Thymus (tissue), 11 donors: ENCODE data around the gene SF3B2. TPM values are rescaled to one million over a fixed set of nuclear protein-coding genes. Genes with fewer than 3 reads are reported as not detected.
"Not testable (repeated sequence)": the region's sequence is repeated elsewhere in the genome, so short reads cannot be mapped to it uniquely, and the experiment has no call there.

Source experiments
- DNase-seq, 9 donors: peaks; one replicate each; pipeline ENCODE4 v3.0.0-alpha.2; 2013; ENCODE audit warnings: low spot score in 9 of 9, low read depth in 6 of 9, missing footprints in 1 of 9
- H3K27ac ChIP-seq, 2 donors: one replicate each; pipeline ENCODE4 v1.5.1; 2013; ENCODE audit warnings: control low read depth in 1 of 2, low read depth in 1 of 2, low read length in 1 of 2, mild to moderate bottlenecking in 1 of 2, moderate library complexity in 1 of 2
- H3K27me3 ChIP-seq, 2 donors: one replicate each; pipeline ENCODE4 v1.5.1; 2013; ENCODE audit warnings: low read length in 1 of 2; ENCODE audit not compliant: control insufficient read depth in 2 of 2, insufficient read depth in 1 of 2
- H3K36me3 ChIP-seq, 2 donors: one replicate each; pipeline ENCODE4 v1.5.1; 2013; ENCODE audit warnings: low read length in 1 of 2, mild to moderate bottlenecking in 1 of 2, moderate library complexity in 1 of 2; ENCODE audit not compliant: control insufficient read depth in 2 of 2, insufficient read depth in 2 of 2
- H3K4me1 ChIP-seq, 2 donors: one replicate each; pipeline ENCODE4 v1.5.1; 2013; ENCODE audit warnings: low read length in 2 of 2; ENCODE audit not compliant: control insufficient read depth in 2 of 2, insufficient read depth in 2 of 2
- H3K4me3 ChIP-seq, 2 donors: one replicate each; pipeline ENCODE4 v1.5.1; 2013; ENCODE audit warnings: low read length in 2 of 2, control low read depth in 1 of 2, mild to moderate bottlenecking in 1 of 2
- H3K9me3 ChIP-seq, 2 donors: one replicate each; pipeline ENCODE4 v1.5.1; 2013; ENCODE audit warnings: low read length in 1 of 2, mild to moderate bottlenecking in 1 of 2; ENCODE audit not compliant: control insufficient read depth in 2 of 2, insufficient read depth in 1 of 2
- WGBS: extraction: QIAGEN DNeasy Blood & Tissue Kit; methylation state at CpG from one replicate; pipeline ENCODE4 v1.1.7; 2013; 5-methylcytosine and 5-hydroxymethylcytosine counted together
- polyA plus RNA-seq: library from polyadenylated mRNA; stranded (reverse); fragments of 200-250 nt; gene quantifications from one replicate; pipeline ENCODE4 v1.2.3, GENCODE V29; 2013
- total RNA-seq: library from RNA; stranded (reverse); fragments of 120-200 nt; gene quantifications from one replicate; pipeline ENCODE4 v1.2.4, GENCODE V29; 2013
- donor health status: healthy.

The SF3B2 gene
- total and polyA plus RNA-seq, 2 donors: 127 to 147 TPM

GRCh38 chr11:66112601-66113499 is 60.7 kb downstream of the SF3B2 start:
- H3K4me3 ChIP-seq: no peak overlapping the region
- no peaks in the 10 kb centered on the region for H3K9me3 ChIP-seq
- WGBS: 54% methylated on average over 3 of the region's 3 CpGs
- H3K36me3 ChIP-seq: no peaks in the 10 kb centered on the region
- H3K27ac ChIP-seq: peak overlapping the region; percentile 11 to 49
- H3K27me3 ChIP-seq: no peaks in the 10 kb centered on the region
- H3K4me1 ChIP-seq: peaks cover 31 to 45% of the 10 kb centered on the region in 2 donors
- DNase-seq: no peak

GRCh38 chr11:66114957-66115356 is 62.8 kb downstream of the SF3B2 start:
- WGBS: 100% methylated on average over 3 of the region's 3 CpGs
- not testable (repeated sequence) for H3K36me3 ChIP-seq, H3K27me3 ChIP-seq, H3K4me3 ChIP-seq, DNase-seq, H3K9me3 ChIP-seq
- Histone ChIP-seq H3K4me1 (peaks cover 30 to 51% of the 10 kb centered on the region in 2 donors), H3K27ac (peak overlapping the region in 1 of 2 donors; percentile 64)

GRCh38 chr11:66115638-66116301 is 63.6 kb downstream of the SF3B2 start:
- H3K4me1 ChIP-seq: peaks cover 30 to 51% of the 10 kb centered on the region in 2 donors
- DNase-seq: peak in 4 of 9 donors; percentile 15 to 67 (median 38)
- no peaks in the 10 kb centered on the region for H3K36me3 ChIP-seq
- peak overlapping the region; percentile 64 to 71 for H3K27ac ChIP-seq
- no peaks in the 10 kb centered on the region for H3K27me3 ChIP-seq
- 16% methylated on average over 8 of the region's 8 CpGs for WGBS
- H3K4me3 ChIP-seq: peak overlapping the region in 1 of 2 donors; percentile 3
- no peaks in the 10 kb centered on the region for H3K9me3 ChIP-seq

GRCh38 chr11:66116576-66117361 is 64.6 kb downstream of the SF3B2 start:
- no peaks in the 10 kb centered on the region for H3K27me3 ChIP-seq
- no peak overlapping the region for H3K4me3 ChIP-seq
- no peaks in the 10 kb centered on the region for H3K9me3 ChIP-seq
- DNase-seq: no peak
- H3K27ac ChIP-seq: no peak overlapping the region
- peaks cover 28 to 48% of the 10 kb centered on the region in 2 donors for H3K4me1 ChIP-seq
- no peaks in the 10 kb centered on the region for H3K36me3 ChIP-seq
- 59% methylated on average over 7 of the region's 7 CpGs for WGBS

- Histone ChIP-seq H3K9me3 (no peaks in the 10 kb centered on the region), H3K27me3 (no peaks in the 10 kb centered on the region), H3K27ac (no peak overlapping the region), H3K4me1 (peaks cover 22 to 38% of the 10 kb centered on the region in 2 donors), H3K4me3 (no peak overlapping the region), H3K36me3 (no peaks in the 10 kb centered on the region)
- 65% methylated on average over 3 of the region's 3 CpGs for WGBS
- DNase-seq: no peak
Measured at GRCh38 chr11:66118847-66119246, 66.7 kb downstream of the SF3B2 start.

Other genes with a start within 250 kb of the SF3B2 start
- gene SNX32, start 218.4 kb upstream of the SF3B2 start, total RNA-seq: 0.38 TPM
- gene SNX32, start 218.4 kb upstream of the SF3B2 start, polyA plus RNA-seq: 1.1 TPM
- gene CFL1, start 194.2 kb upstream of the SF3B2 start, total RNA-seq: 1,006 TPM
- 673 TPM for gene CFL1, start 194.2 kb upstream of the SF3B2 start, polyA plus RNA-seq
- 46.8 TPM for gene MUS81, start 191.9 kb upstream of the SF3B2 start, total RNA-seq
- gene MUS81, start 191.9 kb upstream of the SF3B2 start, polyA plus RNA-seq: 127 TPM
- gene EFEMP2, start 179.6 kb upstream of the SF3B2 start, total RNA-seq: 11.9 TPM
- 41.8 TPM for gene EFEMP2, start 179.6 kb upstream of the SF3B2 start, polyA plus RNA-seq
- 18.5 TPM for gene CTSW, start 172.5 kb upstream of the SF3B2 start, total RNA-seq
- 4.2 TPM for gene CTSW, start 172.5 kb upstream of the SF3B2 start, polyA plus RNA-seq
- gene FIBP, start 163.9 kb upstream of the SF3B2 start, total RNA-seq: 71.0 TPM
- 70.9 TPM for gene FIBP, start 163.9 kb upstream of the SF3B2 start, polyA plus RNA-seq
- 30.5 TPM for gene CCDC85B, start 161.7 kb upstream of the SF3B2 start, total RNA-seq
- gene CCDC85B, start 161.7 kb upstream of the SF3B2 start, polyA plus RNA-seq: 20.2 TPM
- 0.14 TPM for gene FOSL1, start 152.0 kb upstream of the SF3B2 start, total RNA-seq
- 3.8 TPM for gene FOSL1, start 152.0 kb upstream of the SF3B2 start, polyA plus RNA-seq
- 11.0 TPM for gene C11orf68, start 133.3 kb upstream of the SF3B2 start, total RNA-seq
- gene C11orf68, start 133.3 kb upstream of the SF3B2 start, polyA plus RNA-seq: 38.8 TPM
- gene DRAP1, start 132.9 kb upstream of the SF3B2 start, total RNA-seq: 200 TPM
- gene DRAP1, start 132.9 kb upstream of the SF3B2 start, polyA plus RNA-seq: 131 TPM
- 0.09 TPM for gene TSGA10IP, start 106.9 kb upstream of the SF3B2 start, total RNA-seq
- 0.05 TPM for gene TSGA10IP, start 106.9 kb upstream of the SF3B2 start, polyA plus RNA-seq
- gene SART1, start 90.6 kb upstream of the SF3B2 start, total RNA-seq: 35.4 TPM
- 97.5 TPM for gene SART1, start 90.6 kb upstream of the SF3B2 start, polyA plus RNA-seq
- gene EIF1AD, start 50.2 kb upstream of the SF3B2 start, total RNA-seq: 24.7 TPM
- gene EIF1AD, start 50.2 kb upstream of the SF3B2 start, polyA plus RNA-seq: 17.8 TPM
- 64.7 TPM for gene BANF1, start 49.9 kb upstream of the SF3B2 start, total RNA-seq
- gene BANF1, start 49.9 kb upstream of the SF3B2 start, polyA plus RNA-seq: 172 TPM
- gene CST6, start 40.4 kb upstream of the SF3B2 start, total RNA-seq: 0.66 TPM
- 23.0 TPM for gene CST6, start 40.4 kb upstream of the SF3B2 start, polyA plus RNA-seq
- gene CATSPER1, start 25.9 kb upstream of the SF3B2 start, total RNA-seq: 0.14 TPM
- 0.34 TPM for gene CATSPER1, start 25.9 kb upstream of the SF3B2 start, polyA plus RNA-seq
- gene GAL3ST3, start 3.2 kb upstream of the SF3B2 start, total RNA-seq: 0.42 TPM
- gene GAL3ST3, start 3.2 kb upstream of the SF3B2 start, polyA plus RNA-seq: 0.25 TPM
- gene PACS1, start 17.9 kb downstream of the SF3B2 start, total RNA-seq: 9.2 TPM
- 29.5 TPM for gene PACS1, start 17.9 kb downstream of the SF3B2 start, polyA plus RNA-seq
- gene KLC2, start 205.3 kb downstream of the SF3B2 start, total RNA-seq: 12.6 TPM
- 36.5 TPM for gene KLC2, start 205.3 kb downstream of the SF3B2 start, polyA plus RNA-seq
- gene RAB1B, start 216.3 kb downstream of the SF3B2 start, total RNA-seq: 80.8 TPM
- 105 TPM for gene RAB1B, start 216.3 kb downstream of the SF3B2 start, polyA plus RNA-seq
- 1.6 TPM for gene CNIH2, start 225.8 kb downstream of the SF3B2 start, total RNA-seq
- 1.6 TPM for gene CNIH2, start 225.8 kb downstream of the SF3B2 start, polyA plus RNA-seq
- 44.2 TPM for gene YIF1A, start 236.8 kb downstream of the SF3B2 start, total RNA-seq
- gene YIF1A, start 236.8 kb downstream of the SF3B2 start, polyA plus RNA-seq: 57.3 TPM
- gene TMEM151A, start 239.5 kb downstream of the SF3B2 start, total RNA-seq: not detected
- 0.02 TPM for gene TMEM151A, start 239.5 kb downstream of the SF3B2 start, polyA plus RNA-seq